ENCODE results near the gene IRAK2.

The IRAK2 gene

DNA sequence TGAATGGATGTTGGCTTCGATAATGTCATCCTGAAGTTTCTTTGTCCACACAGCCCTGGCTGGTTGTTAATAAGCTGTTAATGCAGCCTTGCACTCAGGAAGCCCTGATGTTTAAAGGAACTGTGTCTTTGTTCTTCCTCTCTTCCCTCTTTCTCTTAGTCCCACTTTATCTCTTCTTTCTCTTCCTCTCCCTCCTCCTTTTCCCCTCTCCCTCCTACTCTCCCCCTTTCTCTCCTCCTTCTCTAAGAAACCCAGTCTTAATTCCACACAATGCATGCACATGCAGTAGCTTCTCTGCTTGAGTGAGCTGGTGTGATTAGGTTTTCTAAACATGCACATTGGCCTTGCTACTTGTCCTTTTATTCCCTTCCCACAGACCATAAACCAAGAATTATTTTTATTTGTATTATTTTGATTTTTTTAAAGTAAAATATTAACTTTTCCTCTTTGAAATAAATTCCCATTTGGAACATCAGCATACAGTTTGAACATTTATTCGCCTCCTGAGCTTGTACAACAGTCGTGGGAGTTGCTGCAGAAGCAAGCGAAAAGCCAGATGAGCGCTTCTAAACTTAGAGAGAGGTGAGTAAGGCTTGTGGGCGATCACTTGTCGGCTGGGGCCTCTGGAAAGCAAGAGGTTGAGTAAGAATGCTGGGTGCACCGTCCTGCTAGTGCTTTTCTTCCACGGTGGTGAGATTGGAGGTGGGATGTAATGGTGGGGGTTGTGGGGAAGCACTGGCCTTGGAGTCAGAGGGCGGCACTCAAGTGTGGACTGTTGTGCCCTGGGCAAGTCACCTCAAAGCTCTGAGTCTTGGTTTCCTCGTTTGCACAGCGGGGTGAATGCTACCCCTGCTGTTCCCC is 120.8 kb downstream of the IRAK2 start:
- peak; percentile 27 for DNase-seq

DNA sequence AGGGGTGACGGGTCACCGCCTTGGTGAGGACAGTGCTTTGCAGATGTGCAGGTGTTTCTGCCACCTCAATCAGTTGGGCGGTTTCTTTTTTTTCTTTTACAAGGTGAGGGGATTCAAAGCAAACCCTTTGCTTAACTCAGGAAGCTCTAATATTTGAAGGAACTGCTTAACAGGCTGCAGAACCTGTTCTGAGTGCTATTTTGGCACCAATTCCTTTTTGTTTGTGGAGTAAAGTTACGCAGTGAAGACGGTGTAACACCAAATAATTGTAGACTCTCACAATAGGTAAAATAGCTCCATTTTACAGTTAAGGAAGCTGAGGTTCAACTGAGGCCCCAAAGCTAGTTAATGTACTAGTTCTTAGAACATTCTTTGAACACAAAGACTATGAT is 121.4 kb downstream of the IRAK2 start:
- no peak for DNase-seq

DNA sequence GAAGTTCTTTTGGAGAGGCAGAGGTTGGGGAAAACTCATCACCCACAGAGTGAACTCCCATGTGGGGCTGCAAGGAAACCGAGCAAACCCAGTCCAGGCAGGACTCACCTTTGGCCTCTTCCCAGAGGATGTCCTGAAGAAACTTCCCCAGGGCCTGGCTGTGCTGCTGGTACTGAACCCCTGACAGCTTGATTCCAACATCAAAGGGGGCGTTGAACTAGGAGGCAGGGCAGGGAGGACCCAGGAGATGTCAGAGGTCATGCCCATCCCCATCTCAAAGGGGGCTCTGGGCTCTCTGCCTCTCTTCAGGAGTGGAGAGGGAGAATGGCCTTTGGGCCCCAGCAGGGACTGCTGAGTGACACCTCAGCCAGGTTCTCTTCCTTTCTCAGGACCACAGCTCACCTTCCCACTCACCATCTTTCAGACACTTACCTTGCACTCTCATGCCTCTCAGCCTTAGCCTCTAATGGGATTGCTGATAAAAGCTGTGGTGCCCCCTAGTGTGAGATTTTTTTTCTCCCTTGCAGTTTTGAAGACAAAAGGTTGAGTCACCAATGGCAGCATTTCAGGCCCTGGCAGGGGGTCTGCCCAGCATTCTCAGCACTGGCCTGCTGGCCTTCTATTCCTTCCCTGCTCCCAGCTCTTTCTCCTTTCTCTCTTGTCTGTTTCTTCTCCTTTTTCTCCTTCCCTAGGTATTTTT is 122.0 kb downstream of the IRAK2 start:
- DNase-seq, result peak; percentile 34

GRCh38 chr3:10287936-10288574 is 123.3 kb downstream of the IRAK2 start:
- DNase-seq, result no peak

DNA sequence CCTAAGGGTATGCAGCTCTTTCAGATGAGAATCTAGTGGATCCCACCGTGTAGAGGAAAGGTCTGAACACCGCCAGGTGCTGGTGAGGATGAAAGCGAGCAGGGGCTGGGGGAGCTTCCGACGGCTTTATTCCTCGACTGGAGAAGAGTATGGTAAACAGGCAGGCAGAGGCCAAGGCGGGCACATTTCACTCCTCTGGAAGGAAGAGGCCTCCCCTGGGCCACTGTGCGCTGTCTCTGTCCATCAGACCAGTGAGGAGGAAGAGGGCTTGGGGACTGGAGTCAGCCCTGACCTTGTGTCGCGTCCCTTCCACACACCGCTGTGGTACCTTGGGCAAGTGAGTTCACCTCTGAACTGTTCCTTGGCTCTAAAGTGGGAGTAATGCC is 123.8 kb downstream of the IRAK2 start:
- no peak for DNase-seq

DNA sequence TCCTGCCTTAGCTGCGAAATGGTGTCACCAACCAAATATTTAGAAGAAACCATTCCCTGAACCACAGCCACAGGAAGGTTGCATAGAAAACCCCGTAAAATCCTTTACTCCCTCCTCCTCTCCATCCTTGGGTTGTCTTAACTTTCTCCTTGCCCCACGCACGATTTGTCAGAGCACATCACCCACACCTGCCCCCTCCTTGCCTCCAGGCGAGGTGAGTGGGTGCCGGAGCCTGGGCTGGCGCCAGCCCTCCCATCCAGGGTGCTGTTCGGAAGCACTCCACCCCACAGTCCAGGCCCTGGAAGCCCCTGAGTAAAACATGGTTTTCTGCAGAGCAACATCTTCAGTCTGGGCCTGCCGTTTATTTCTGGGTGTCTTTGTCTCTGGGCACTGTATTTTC is 124.4 kb downstream of the IRAK2 start:
- DNase-seq, result no peak

GRCh38 chr3:10289787-10290355 is 125.2 kb downstream of the IRAK2 start:
- DNase-seq, result peak; percentile 40

- peak; percentile 32 for DNase-seq
Measured at GRCh38 chr3:10290481-10291176, 125.9 kb downstream of the IRAK2 start.

- DNase-seq, result no peak
Measured at GRCh38 chr3:10291641-10292040, 126.9 kb downstream of the IRAK2 start.

DNA sequence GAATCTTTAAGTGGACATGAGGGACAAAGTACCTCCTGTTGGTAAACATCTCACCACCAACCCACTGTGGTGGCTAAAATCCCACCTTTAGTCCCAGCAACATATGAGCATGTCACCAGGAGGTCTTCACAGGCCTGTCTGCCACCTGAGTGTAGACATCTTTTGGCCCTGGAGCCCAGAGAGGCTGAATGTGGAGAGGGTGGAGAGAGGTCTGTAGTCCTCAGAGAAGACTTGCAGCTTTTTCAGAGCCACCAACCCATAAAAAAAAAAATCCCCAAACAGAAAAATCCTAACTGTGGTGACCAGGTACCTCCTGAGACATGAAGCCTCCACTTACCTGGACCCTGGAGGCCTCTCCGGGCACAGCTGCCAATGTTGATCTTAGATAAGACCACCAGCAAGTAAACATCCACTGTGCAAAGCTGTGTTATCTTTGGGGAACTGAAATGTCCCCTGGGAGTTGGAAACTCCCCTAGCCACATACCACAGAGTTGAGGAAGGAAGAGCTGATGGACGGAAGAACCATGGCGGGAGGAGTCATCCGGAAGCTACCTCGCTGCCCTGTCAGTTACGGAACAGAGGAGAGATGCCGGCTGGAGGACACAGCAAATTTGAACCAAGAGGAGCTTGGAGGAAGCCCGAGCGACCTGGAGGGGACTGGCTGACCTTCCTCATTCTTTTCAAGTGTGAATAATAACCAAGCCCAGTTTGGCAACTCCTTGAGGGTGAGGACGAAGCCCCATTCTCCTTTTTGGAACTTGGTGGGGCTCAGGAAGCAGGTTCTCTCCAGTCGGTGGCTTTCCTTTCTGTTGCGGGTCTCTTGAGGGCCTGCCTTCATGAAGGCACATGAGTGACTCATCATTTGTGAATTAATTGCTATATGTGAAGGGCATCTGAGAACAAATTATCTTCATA is 128.0 kb downstream of the IRAK2 start, which contains the start of gene GHRL:
Gene GHRL, minus strand, starts transcription at position 443 of the 915 bp plus-strand sequence. CDS start 2,767 bp downstream, outside the sequence.
- no peak for DNase-seq

Data from right kidney (tissue), 1 donor.